ENCODE results near the gene CERS5.
"Not testable (repeated sequence)": the region's sequence is repeated elsewhere in the genome, so short reads cannot be mapped to it uniquely, and the experiment has no call there.

CERS5 gene

GRCh38 chr12:50102646-50103309 lies 64.4 kb downstream of the CERS5 start:
- no peak for DNase-seq (ENCODE audit: low spot score)

- DNase-seq (ENCODE audit: low spot score), result no peak
Observed at GRCh38 chr12:50102131-50102531, 65.0 kb downstream of the CERS5 start.

GRCh38 chr12:50101663-50102062 lies 65.5 kb downstream of the CERS5 start:
- peak; percentile 76 for DNase-seq (ENCODE audit: low spot score)

DNA sequence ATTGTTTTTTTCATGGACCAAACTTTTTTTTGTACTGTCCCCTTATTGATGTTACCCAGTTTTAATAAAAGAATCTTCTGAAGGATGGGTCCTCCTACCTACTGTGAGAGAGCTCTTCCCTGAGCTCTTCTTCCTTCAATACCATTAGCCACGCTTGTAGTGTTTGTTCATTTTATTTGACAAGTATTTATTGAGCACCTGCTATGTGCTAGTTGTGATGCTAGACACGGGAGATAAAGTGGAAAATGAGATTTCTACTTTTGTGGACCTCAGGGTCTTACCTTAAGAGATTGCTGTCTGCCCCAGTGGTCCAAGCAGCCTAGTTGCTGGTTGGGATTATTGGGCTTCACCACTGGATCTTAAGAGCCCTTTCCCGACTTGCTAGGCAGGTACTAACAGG lies 66.6 kb downstream of the CERS5 start:
- DNase-seq (ENCODE audit: low spot score), result no peak

DNA sequence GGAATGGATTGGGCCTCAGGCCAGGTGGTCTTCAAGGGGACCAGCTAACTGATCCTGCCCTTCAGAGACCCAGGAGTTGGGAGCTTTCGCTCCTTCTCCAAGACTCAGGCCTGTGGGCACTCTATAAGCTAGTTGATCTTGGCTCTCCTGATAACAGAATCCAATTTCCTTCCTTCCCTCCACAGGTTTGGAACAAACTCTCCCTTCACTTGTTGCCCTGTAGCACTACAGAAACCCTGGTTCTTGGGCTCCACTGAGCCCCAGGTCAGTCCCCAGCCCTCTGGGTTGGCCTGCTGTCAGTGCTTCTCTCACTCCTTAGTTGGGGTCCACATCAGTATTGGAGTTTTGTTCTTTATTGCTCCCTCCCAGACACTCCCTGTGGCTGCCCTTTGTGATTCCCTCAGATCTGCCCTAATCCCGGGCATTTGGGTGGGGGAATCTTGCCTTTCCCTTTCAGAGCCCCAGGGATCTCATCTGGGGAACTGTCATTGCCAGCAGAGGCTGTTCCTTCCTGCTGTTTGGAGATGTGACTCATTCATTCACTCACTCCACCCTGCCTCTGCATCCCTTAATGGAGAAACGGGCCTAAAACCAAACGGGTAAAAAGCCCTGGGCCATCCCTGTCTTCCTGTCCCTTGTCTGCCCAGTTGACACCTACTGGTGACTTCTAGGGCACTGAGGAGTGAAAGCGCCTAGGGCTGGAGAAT lies 67.7 kb downstream of the CERS5 start:
- DNase-seq (ENCODE audit: low spot score), result no peak

DNA sequence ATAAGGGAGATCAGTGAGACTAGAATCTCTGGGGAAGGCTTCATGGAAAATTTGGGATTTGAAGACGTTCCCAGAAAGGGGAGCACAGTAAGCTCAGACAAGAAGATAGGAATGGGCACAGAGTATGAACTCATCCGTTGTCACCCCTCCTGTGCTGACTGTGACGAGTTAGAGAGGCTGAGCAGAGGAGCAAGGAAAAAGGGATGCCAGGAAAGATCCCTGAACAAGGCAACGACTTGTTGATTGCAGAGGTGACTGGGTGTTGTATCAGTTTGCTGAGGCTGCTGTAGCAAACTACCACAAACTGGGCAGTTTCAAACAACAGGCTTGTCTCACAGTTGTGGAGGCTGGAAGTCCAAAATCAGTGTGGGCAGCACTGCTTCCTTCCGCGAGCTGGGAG lies 69.2 kb downstream of the CERS5 start:
- DNase-seq (ENCODE audit: low spot score), result no peak

DNA sequence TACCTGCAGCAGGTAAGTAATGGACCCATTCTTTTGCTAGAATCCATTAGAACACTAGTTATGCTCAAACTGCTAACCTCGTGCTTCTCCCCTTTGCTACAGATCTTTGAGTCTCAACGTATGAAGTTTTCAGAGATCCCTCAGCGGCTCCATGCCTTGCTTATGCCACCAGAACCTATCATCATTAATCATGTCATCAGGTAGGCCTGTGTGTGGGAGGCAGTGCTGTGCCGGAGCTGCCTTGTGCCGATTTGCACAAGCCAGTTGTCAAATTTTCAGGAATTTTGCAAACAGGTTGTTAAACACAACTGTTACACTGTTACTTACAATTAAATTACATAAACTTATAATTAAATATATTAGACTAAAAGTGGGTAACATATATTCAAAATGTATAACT lies 76.8 kb downstream of the CERS5 start:
- DNase-seq (ENCODE audit: low spot score), result no peak

- no peak for DNase-seq (ENCODE audit: low spot score)
Observed at GRCh38 chr12:50089730-50090129, 77.4 kb downstream of the CERS5 start.

DNA sequence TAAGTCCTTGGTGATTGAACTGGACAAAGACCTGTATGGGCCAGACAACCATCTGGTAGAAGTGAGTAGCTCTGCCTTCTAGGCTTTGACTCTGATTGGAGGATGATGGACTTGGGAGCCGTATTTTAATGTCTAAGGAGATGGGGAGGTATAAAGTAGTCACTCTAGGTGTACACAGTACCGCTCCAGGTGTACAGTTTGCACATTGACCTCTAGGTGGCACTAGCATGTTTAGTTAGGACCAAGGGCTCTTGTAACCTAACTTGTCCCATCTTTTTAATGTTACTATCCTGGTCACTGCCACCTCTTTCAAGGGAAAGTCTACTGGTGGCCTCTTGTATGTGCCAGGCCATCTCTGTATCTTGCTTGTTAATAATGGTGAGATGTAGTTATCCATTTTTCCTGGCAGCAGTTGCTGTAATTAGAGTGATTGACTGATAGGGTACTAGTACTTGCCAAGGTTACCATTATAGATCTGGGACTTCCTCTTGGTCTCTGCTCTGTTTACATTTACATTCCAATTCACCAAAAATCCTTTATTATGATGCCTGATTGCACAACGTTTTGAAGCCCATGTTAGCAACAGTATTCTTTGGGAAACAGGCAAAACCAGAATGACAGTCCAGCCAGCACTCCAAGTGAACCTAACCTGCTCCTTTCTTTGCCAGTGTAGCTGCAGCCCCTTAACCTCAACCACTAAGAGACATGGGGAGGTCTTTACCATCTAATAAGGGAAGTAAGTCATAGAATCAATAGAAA lies 78.4 kb downstream of the CERS5 start:
- DNase-seq (ENCODE audit: low spot score), result peak; percentile 57

GRCh38 chr12:50087995-50088394 lies 79.2 kb downstream of the CERS5 start:
- no peak for DNase-seq (ENCODE audit: low spot score)

DNA sequence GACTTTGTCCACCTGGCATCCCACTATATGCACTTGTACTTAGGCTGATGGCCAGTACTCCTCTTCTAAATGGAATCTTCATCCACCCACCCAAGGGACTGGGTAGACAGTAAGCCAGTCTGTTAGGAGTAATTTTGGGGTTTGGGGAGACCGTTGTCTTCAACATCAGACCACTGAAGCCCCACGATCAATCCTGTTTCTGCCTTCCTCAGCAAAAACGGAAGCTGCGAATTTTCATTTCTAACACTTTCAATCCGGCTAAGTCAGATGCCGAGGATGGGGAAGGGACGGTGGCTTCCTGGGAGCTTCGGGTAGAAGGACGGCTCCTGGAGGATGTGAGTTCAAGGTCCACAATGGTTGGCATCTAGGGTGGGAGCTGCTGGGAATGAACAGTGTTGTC lies 80.0 kb downstream of the CERS5 start:
- no peak for DNase-seq (ENCODE audit: low spot score)

DNA sequence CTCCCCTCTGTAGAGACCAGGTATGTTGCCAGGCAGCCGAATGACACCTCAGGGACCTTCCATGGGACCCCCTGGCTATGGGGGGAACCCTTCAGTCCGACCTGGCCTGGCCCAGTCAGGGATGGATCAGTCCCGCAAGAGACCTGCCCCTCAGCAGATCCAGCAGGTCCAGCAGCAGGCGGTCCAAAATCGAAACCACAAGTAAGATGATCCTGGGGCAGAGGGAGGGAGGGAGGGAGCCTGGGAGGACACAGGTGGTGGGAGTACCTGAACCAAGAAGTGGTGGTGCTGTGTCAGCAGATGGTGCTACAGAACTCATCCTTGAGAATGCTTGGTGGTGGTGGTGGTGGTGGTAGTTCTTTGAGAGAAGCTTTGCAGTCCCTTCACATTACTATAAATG lies 81.0 kb downstream of the CERS5 start:
- no peak for DNase-seq (ENCODE audit: low spot score)

GRCh38 chr12:50085615-50086072 lies 81.5 kb downstream of the CERS5 start:
- no peak for DNase-seq (ENCODE audit: low spot score)

- DNase-seq (ENCODE audit: low spot score), result peak; percentile 94
Observed at GRCh38 chr12:50084775-50085614, 82.2 kb downstream of the CERS5 start, which contains the start of gene SMARCD1. TSS of gene SMARCD1 (plus strand) at chr12:50085342. CDS start at chr12:50085370, 28 bp downstream.

DNA sequence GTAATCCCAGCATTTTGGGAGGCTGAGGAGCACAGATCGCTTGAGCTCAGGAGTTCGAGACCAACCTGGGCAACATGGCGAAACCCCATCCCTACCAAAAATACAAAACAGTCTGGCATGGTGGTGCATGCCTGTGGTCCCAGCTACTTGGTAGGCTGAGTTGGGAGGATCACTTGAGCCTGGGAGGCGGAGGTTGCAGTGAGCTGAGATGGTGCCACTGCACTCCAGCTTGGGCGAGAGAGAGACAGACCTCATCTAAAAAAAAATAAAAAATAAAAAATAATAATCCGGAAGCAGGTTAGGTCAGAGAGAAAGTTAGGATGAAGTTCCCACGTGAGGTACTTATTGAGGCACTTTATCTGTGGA lies 82.8 kb downstream of the CERS5 start:
- DNase-seq (ENCODE audit: low spot score), result not testable (repeated sequence)

DNA sequence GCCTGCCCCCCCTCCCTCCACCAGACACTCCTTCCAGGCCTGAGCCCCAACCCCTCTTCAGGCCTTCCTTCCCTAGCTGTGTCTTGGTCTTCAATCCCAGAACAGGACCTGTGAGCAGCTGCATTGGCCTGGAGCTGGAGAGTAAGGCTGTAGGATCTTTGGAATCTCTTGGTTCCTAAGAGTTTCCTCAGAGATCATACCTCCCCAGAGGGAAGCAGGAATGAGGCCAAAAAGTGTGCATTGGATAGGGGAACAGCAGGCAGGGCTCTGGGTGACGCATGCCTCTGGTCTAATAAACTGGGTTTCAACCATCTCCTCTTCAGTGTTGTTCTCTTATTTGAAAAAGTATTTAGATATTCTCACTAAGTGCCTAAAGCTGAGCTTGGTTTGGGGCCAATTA lies 83.9 kb downstream of the CERS5 start:
- DNase-seq (ENCODE audit: low spot score), result no peak

- DNase-seq (ENCODE audit: low spot score), result no peak
Observed at GRCh38 chr12:50082644-50083043, 84.5 kb downstream of the CERS5 start.

DNA sequence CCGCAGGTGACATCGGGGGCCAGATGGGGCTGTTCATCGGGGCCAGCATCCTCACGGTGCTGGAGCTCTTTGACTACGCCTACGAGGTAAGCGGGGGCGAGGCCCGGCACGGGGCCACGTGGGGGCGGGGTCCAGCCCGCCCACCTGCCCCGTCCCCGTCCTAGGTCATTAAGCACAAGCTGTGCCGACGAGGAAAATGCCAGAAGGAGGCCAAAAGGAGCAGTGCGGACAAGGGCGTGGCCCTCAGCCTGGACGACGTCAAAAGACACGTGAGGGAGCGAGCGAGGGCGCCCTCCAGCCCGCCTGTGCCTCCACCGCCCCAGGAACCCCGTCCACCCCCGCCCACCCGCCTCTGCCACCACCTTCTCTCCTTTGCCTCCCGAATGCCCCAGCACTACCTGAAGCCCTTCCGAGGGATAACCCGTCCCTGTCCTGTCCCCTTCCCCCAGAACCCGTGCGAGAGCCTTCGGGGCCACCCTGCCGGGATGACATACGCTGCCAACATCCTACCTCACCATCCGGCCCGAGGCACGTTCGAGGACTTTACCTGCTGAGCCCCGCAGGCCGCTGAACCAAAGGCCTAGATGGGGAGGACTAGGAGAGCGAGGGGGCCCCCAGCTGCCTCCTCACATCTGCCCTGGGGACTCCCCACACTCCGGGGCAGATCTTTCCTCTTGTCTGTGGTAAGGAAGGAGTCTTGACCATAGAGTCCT lies 85.9 kb downstream of the CERS5 start:
- DNase-seq (ENCODE audit: low spot score), result peak; percentile 44

- DNase-seq (ENCODE audit: low spot score), result no peak
Observed at GRCh38 chr12:50079771-50080170, 87.4 kb downstream of the CERS5 start.
